CD14-positive monocyte (primary cell): ENCODE results near the gene WDR38. TPM values are rescaled to one million over a fixed set of nuclear protein-coding genes. Genes with fewer than 3 reads are reported as not detected.

Source experiments
- DNase-seq, 3 donors: peaks; one replicate each; pipeline ENCODE4 v3.0.0-alpha.2; 2011 to 2022
- H2AFZ ChIP-seq: 2 replicates; pipeline ENCODE4 v1.6.0; 2012; ENCODE audit warnings: mild to moderate bottlenecking, low read depth, low read length, inconsistent platforms; ENCODE audit not compliant: insufficient read depth, poor library complexity, severe bottlenecking
- H3K27ac ChIP-seq, 2 donors: 1 replicate in 1 of 2; 2 replicates in 1 of 2; pipeline ENCODE4 v1.5.1; 2012 to 2013; ENCODE audit warnings: low read length in 2 of 2, control low read depth in 1 of 2, inconsistent platforms in 1 of 2, low read depth in 1 of 2, mild to moderate bottlenecking in 1 of 2
- H3K27me3 ChIP-seq, 2 donors: one replicate each; pipeline versions ENCODE4 v1.6.0 to v1.6.1; 2011 to 2013; ENCODE audit warnings: low read length in 2 of 2; ENCODE audit not compliant: control insufficient read depth in 2 of 2, insufficient read depth in 2 of 2
- H3K36me3 ChIP-seq, 2 donors: replicated peaks in 1 of 2; 1 replicate in 1 of 2; 2 replicates in 1 of 2; pipeline versions ENCODE4 v1.5.1 to v1.6.1; 2012 to 2013; ENCODE audit warnings: low read length in 2 of 2, control low read depth in 1 of 2, inconsistent platforms in 1 of 2, mild to moderate bottlenecking in 1 of 2; ENCODE audit not compliant: insufficient read depth in 2 of 2, control insufficient read depth in 1 of 2
- H3K4me1 ChIP-seq, 2 donors: 1 replicate in 1 of 2; 2 replicates in 1 of 2; pipeline versions ENCODE4 v1.5.1 to v1.6.1; 2012 to 2013; ENCODE audit warnings: low read length in 2 of 2, control low read depth in 1 of 2, inconsistent platforms in 1 of 2, mild to moderate bottlenecking in 1 of 2, moderate library complexity in 1 of 2; ENCODE audit not compliant: insufficient read depth in 2 of 2, control insufficient read depth in 1 of 2
- H3K4me2 ChIP-seq: replicated peaks from 2 replicates; pipeline ENCODE3; 2012; ENCODE audit warnings: low read length, moderate library complexity, mild to moderate bottlenecking; ENCODE audit not compliant: poor library complexity, severe bottlenecking; ENCODE audit errors: extremely low read depth
- H3K4me3 ChIP-seq, 3 experiments: fragments of 200-600 bp in 1 of 3; sonication (generic) in 1 of 3; replicated peaks in 1 of 3; 1 replicate in 2 of 3; 2 replicates in 1 of 3; pipeline ENCODE4 v1.5.1; 2011 to 2013; ENCODE audit warnings: low read length in 3 of 3, mild to moderate bottlenecking in 3 of 3, control low read depth in 2 of 3, low read depth in 2 of 3, inconsistent platforms in 1 of 3, moderate library complexity in 1 of 3
- H3K79me2 ChIP-seq: 2 replicates; pipeline ENCODE4 v1.6.0; 2012; ENCODE audit warnings: mild to moderate bottlenecking, control low read depth, inconsistent platforms, low read length, moderate library complexity; ENCODE audit not compliant: insufficient read depth
- H3K9ac ChIP-seq: 2 replicates; pipeline ENCODE4 v1.6.0; 2017; ENCODE audit warnings: low read length, mild to moderate bottlenecking; ENCODE audit not compliant: insufficient read depth, poor library complexity, severe bottlenecking
- H3K9me3 ChIP-seq, 2 donors: replicated peaks in 1 of 2; 1 replicate in 1 of 2; 2 replicates in 1 of 2; pipeline versions ENCODE4 v1.5.1 to v1.6.1; 2012 to 2013; ENCODE audit warnings: low read length in 2 of 2, control low read depth in 1 of 2; ENCODE audit not compliant: control insufficient read depth in 1 of 2, insufficient read depth in 1 of 2
- H4K20me1 ChIP-seq: 2 replicates; pipeline ENCODE4 v1.6.0; 2012; ENCODE audit warnings: mild to moderate bottlenecking, low read length, control low read depth, moderate library complexity; ENCODE audit not compliant: insufficient read depth
- H3K27ac Mint-ChIP-seq, 7 donors: one replicate each; pipeline ENCODE4 v1.8.0; 2020; ENCODE audit warnings: mild to moderate bottlenecking in 7 of 7, mixed read lengths in 7 of 7, moderate library complexity in 6 of 7, inconsistent platforms in 2 of 7
- H3K27me3 Mint-ChIP-seq, 3 donors: one replicate each; pipeline ENCODE4 v1.8.0; 2021 to 2022; ENCODE audit warnings: low read depth in 3 of 3, mild to moderate bottlenecking in 3 of 3, mixed read lengths in 3 of 3, moderate library complexity in 3 of 3, inconsistent platforms in 1 of 3
- H3K36me3 Mint-ChIP-seq, 2 donors: one replicate each; pipeline ENCODE4 v1.8.0; 2020; ENCODE audit warnings: mixed read lengths in 2 of 2, inconsistent platforms in 1 of 2, mild to moderate bottlenecking in 1 of 2
- H3K4me1 Mint-ChIP-seq: one replicate; pipeline ENCODE4 v1.8.0; 2020; ENCODE audit warnings: mild to moderate bottlenecking, mixed read lengths
- H3K4me3 Mint-ChIP-seq, 2 donors: one replicate each; pipeline ENCODE4 v1.8.0; 2020; ENCODE audit warnings: mild to moderate bottlenecking in 2 of 2, mixed read lengths in 2 of 2, moderate library complexity in 1 of 2
- H3K9me3 Mint-ChIP-seq, 7 donors: one replicate each; pipeline ENCODE4 v1.8.0; 2020 to 2022; ENCODE audit warnings: mixed read lengths in 7 of 7, mild to moderate bottlenecking in 6 of 7, moderate library complexity in 6 of 7, inconsistent platforms in 2 of 7
- WGBS: methylation state at CpG from one replicate; pipeline ENCODE4 v1.1.5; 2013; ENCODE audit warnings: missing lambda C conversion rate; ENCODE audit not compliant: insufficient coverage; 5-methylcytosine and 5-hydroxymethylcytosine counted together
- intact Hi-C, 2 donors: fragments of 100-400 bp; cut with micrococcal nuclease; formaldehyde crosslinking; loops; one replicate each; pipeline versions ENCODE4 v1.15.0 to v1.15.1; 2023
- polyA plus RNA-seq, 3 donors: library from polyadenylated mRNA; depleted of rRNA in 1 of 3; unstranded in 2 of 3; stranded (reverse) in 1 of 3; fragments of 300-500 nt in 2 of 3; fragments of >200 nt in 1 of 3; fragmentation: Illumina TruSeq in 2 of 3; gene quantifications; 1 replicate in 2 of 3; 2 replicates in 1 of 3; pipeline ENCODE4 v1.2.3, GENCODE V29; 2012 to 2021
- TF ChIP-seq, protein P1 (sequence below): fragments of 200-600 bp; IDR thresholded peaks from one replicate; pipeline ENCODE4 v1.8.0; 2022; ENCODE audit warnings: antibody characterized with exemption, mild to moderate bottlenecking

Gene WDR38
- polyA plus RNA-seq, 3 donors, result not detected

GRCh38 chr9:124828489-124829333 lies 24.5 kb upstream of the WDR38 start:
- WGBS, result 0% methylated on average over 1 of the region's 2 CpGs
- Histone ChIP-seq H4K20me1 (no peaks in the 10 kb centered on the region), H3K9ac (no peak overlapping the region), H3K4me3 (no peak overlapping the region), H3K4me2 (no peak overlapping the region), H3K4me1 (peaks cover 9 to 18% of the 10 kb centered on the region in 2 donors), H3K27me3 (no peaks in the 10 kb centered on the region), H2AFZ (no peak overlapping the region), H3K9me3 (no peaks in the 10 kb centered on the region), H3K79me2 (no peaks in the 10 kb centered on the region), H3K27ac (no peak overlapping the region), H3K36me3 (no peaks in the 10 kb centered on the region)
- peaks cover 10% of the 10 kb centered on the region for H3K4me1 Mint-ChIP-seq
- peak overlapping the region in 2 of 7 donors; percentile 50 to 51 for H3K27ac Mint-ChIP-seq
- intact Hi-C loops, result no loop called here
- H3K36me3 Mint-ChIP-seq, result no peaks in the 10 kb centered on the region
- DNase-seq, result no peak
- no peak overlapping the region for H3K4me3 Mint-ChIP-seq
- peaks cover 0 to 7% (median 2%) of the 10 kb centered on the region in 7 donors for H3K9me3 Mint-ChIP-seq
- H3K27me3 Mint-ChIP-seq, result peaks cover 0 to 3% (median 1%) of the 10 kb centered on the region in 3 donors
- TF ChIP-seq, protein P1, sequence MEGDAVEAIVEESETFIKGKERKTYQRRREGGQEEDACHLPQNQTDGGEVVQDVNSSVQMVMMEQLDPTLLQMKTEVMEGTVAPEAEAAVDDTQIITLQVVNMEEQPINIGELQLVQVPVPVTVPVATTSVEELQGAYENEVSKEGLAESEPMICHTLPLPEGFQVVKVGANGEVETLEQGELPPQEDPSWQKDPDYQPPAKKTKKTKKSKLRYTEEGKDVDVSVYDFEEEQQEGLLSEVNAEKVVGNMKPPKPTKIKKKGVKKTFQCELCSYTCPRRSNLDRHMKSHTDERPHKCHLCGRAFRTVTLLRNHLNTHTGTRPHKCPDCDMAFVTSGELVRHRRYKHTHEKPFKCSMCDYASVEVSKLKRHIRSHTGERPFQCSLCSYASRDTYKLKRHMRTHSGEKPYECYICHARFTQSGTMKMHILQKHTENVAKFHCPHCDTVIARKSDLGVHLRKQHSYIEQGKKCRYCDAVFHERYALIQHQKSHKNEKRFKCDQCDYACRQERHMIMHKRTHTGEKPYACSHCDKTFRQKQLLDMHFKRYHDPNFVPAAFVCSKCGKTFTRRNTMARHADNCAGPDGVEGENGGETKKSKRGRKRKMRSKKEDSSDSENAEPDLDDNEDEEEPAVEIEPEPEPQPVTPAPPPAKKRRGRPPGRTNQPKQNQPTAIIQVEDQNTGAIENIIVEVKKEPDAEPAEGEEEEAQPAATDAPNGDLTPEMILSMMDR, result no peak

DNA sequence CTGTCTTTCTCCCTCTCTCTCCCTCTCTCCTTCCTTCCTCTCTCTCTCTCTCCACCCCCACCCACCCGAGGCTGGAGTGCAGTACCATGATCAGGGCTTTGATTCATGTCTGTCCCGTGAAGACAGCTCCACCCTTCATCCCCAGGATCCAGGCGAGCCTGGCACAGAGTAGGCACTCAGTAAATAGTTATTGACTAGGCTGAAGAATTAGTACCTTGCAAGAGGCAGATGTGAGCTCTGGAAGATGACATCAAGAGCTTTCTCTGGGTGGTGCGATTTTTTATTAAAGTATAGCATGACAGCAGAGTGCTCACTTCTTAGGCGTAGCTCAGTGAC lies 24.0 kb upstream of the WDR38 start:
- Histone ChIP-seq H3K4me2 (no peak overlapping the region), H3K79me2 (no peaks in the 10 kb centered on the region), H3K27me3 (no peaks in the 10 kb centered on the region), H4K20me1 (no peaks in the 10 kb centered on the region), H3K4me1 (peaks cover 9 to 18% of the 10 kb centered on the region in 2 donors), H3K27ac (no peak overlapping the region), H2AFZ (no peak overlapping the region), H3K4me3 (no peak overlapping the region), H3K9ac (no peak overlapping the region), H3K36me3 (no peaks in the 10 kb centered on the region), H3K9me3 (no peaks in the 10 kb centered on the region)
- Mint-ChIP-seq H3K4me3 (no peak overlapping the region), H3K27me3 (peaks cover 0 to 3% (median 1%) of the 10 kb centered on the region in 3 donors), H3K27ac (peak overlapping the region in 2 of 7 donors; percentile 50 to 51), H3K36me3 (no peaks in the 10 kb centered on the region), H3K4me1 (peaks cover 10% of the 10 kb centered on the region), H3K9me3 (peaks cover 0 to 7% (median 2%) of the 10 kb centered on the region in 7 donors)
- TF ChIP-seq, protein P1, result no peak
- intact Hi-C loops, result no loop called here
- no peak for DNase-seq
- 94% methylated on average over 2 of the region's 5 CpGs for WGBS
